Neural progenitor cell (in vitro differentiated cells): ENCODE data around the gene SCG5. TPM values are rescaled to one million over a fixed set of nuclear protein-coding genes. Genes with fewer than 3 reads are reported as not detected.
"Not testable (repeated sequence)": the region's sequence is repeated elsewhere in the genome, so short reads cannot be mapped to it uniquely, and the experiment has no call there.

ENCODE experiments used
- DNase-seq: peaks from one replicate; pipeline ENCODE4 v3.0.0-alpha.2; 2016; ENCODE audit warnings: low spot score
- H2AFZ ChIP-seq: fragments of 200-600 bp; sonication (generic); replicated peaks from 2 replicates; pipeline ENCODE4 v1.6.1; 2016; ENCODE audit warnings: antibody characterized with exemption
- H3F3A ChIP-seq: fragments of 200-600 bp; sonication (generic); 2 replicates; pipeline ENCODE4 v1.6.1; 2016; ENCODE audit warnings: antibody characterized with exemption, low read depth
- H3K27ac ChIP-seq: fragments of 200-600 bp; sonication (generic); 2 replicates; pipeline ENCODE4 v1.5.1; 2016; ENCODE audit warnings: mild to moderate bottlenecking
- H3K27me3 ChIP-seq: fragments of 200-600 bp; sonication (generic); 2 replicates; pipeline ENCODE4 v1.6.1; 2016; ENCODE audit warnings: mild to moderate bottlenecking, moderate library complexity
- H3K36me3 ChIP-seq: fragments of 200-600 bp; sonication (generic); 2 replicates; pipeline ENCODE4 v1.5.1; 2016
- H3K4me1 ChIP-seq: fragments of 200-600 bp; sonication (generic); 2 replicates; pipeline ENCODE4 v1.6.1; 2016; ENCODE audit warnings: mixed run types
- H3K4me2 ChIP-seq: fragments of 200-600 bp; sonication (generic); 2 replicates; pipeline ENCODE4 v1.6.1; 2016
- H3K4me3 ChIP-seq: fragments of 200-600 bp; sonication (generic); 2 replicates; pipeline ENCODE4 v1.5.1; 2016
- H3K79me2 ChIP-seq: fragments of 200-600 bp; sonication (generic); 2 replicates; pipeline ENCODE4 v1.6.1; 2016; ENCODE audit warnings: low read depth
- H3K9ac ChIP-seq: fragments of 200-600 bp; sonication (generic); 2 replicates; pipeline ENCODE4 v1.6.1; 2016
- H3K9me3 ChIP-seq: fragments of 200-600 bp; sonication (generic); 2 replicates; pipeline ENCODE4 v1.5.1; 2016; ENCODE audit warnings: low read depth
- H4K20me1 ChIP-seq: fragments of 200-600 bp; sonication (generic); 2 replicates; pipeline ENCODE4 v1.6.1; 2016; ENCODE audit warnings: low read depth
- H3K27ac Mint-ChIP-seq: 3 replicates; pipeline ENCODE4 v1.8.0; 2021; ENCODE audit warnings: mixed read lengths
- H3K27me3 Mint-ChIP-seq: 2 replicates; pipeline ENCODE4 v1.8.0; 2022; ENCODE audit warnings: low read depth, mild to moderate bottlenecking, inconsistent platforms, moderate library complexity, mixed read lengths; ENCODE audit not compliant: insufficient read depth
- H3K36me3 Mint-ChIP-seq: 3 replicates; pipeline ENCODE4 v1.8.0; 2021; ENCODE audit warnings: mixed read lengths
- H3K4me1 Mint-ChIP-seq: 3 replicates; pipeline ENCODE4 v1.8.0; 2021; ENCODE audit warnings: mixed read lengths
- H3K4me3 Mint-ChIP-seq: 3 replicates; pipeline ENCODE4 v1.8.0; 2021; ENCODE audit warnings: mild to moderate bottlenecking, moderate library complexity, mixed read lengths
- H3K9me3 Mint-ChIP-seq: 3 replicates; pipeline ENCODE4 v1.8.0; 2020; ENCODE audit warnings: mixed read lengths
- CTCF ChIP-seq: fragments of 200-600 bp; sonication (generic); IDR thresholded peaks from 2 replicates; pipeline ENCODE4 v1.5.1; 2017; ENCODE audit warnings: antibody characterized with exemption, mild to moderate bottlenecking
- EZH2 ChIP-seq: fragments of 200-600 bp; sonication (generic); IDR thresholded peaks from 2 replicates; pipeline ENCODE4 v1.6.1; 2017; ENCODE audit warnings: antibody characterized with exemption, mild to moderate bottlenecking, moderate library complexity
- EZH2phosphoT487 ChIP-seq: fragments of 200-600 bp; sonication (generic); IDR thresholded peaks from 2 replicates; pipeline ENCODE4 v1.6.1; 2017; ENCODE audit warnings: antibody characterized with exemption
- total RNA-seq: library from RNA; depleted of rRNA; stranded (reverse); fragments of >200 nt; gene quantifications from 2 replicates; pipeline ENCODE4 v1.2.3, GENCODE V29; 2015; ENCODE audit warnings: low replicate concordance

SCG5 gene
- total RNA-seq, result 69.4 and 101 TPM in 2 replicates

DNA sequence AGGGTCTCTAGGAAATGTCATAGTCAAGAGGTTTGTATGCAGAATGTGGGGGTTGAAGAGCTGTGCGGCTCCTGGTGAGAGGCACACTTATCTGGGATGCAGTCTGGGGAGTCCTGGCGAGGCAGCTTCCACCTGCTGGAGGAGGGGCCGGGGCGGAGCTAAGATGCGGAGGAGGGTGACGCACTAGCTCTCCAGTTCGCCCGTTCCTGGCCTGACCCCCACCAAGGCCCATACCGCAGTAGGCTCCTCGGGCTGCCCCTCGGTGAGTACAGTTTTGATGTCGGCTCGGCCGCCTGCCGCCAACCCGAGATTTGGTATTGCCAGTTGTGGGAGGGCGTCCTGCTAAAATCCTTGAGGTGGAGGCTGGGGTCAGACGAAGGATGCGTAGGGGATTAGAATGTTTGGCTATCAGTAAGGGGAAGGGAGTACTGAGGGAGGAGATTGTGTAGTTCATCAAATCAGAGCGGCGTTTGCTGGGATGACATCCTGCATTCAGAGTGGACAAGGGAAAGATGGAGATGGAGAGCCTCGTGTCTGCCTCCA, at the start of gene SCG5:
Gene SCG5, plus strand, starts transcription at position 194 of the 543 bp plus-strand sequence. CDS start 1,883 bp downstream, outside the sequence.
- Histone ChIP-seq H3K9me3 (no peaks in the 10 kb centered on the region), H4K20me1 (no peaks in the 10 kb centered on the region), H3K4me1 (peaks cover 12% of the 10 kb centered on the region), H3K27me3 (no peaks in the 10 kb centered on the region), H3K9ac (no peak within 1 kb of the TSS), H2AFZ (peak within 1 kb of the TSS; percentile 68), H3K27ac (peak within 1 kb of the TSS; percentile 84), H3K36me3 (peaks cover 13% of the 10 kb centered on the region), H3K4me2 (peak within 1 kb of the TSS; percentile 79), H3K79me2 (peaks cover 11% of the 10 kb centered on the region), H3F3A (peaks cover 45% of the 10 kb centered on the region), H3K4me3 (peak within 1 kb of the TSS; percentile 54)
- Mint-ChIP-seq H3K4me1 (peaks cover 23% of the 10 kb centered on the region), H3K4me3 (peak within 1 kb of the TSS; percentile 77), H3K27me3 (no peaks in the 10 kb centered on the region), H3K27ac (peak within 1 kb of the TSS; percentile 1), H3K9me3 (no peaks in the 10 kb centered on the region), H3K36me3 (peaks cover 13% of the 10 kb centered on the region)
- no peak for TF ChIP-seq EZH2phosphoT487
- no peak for TF ChIP-seq CTCF
- TF ChIP-seq EZH2, result no peak
- peak; percentile 86 for DNase-seq

DNA sequence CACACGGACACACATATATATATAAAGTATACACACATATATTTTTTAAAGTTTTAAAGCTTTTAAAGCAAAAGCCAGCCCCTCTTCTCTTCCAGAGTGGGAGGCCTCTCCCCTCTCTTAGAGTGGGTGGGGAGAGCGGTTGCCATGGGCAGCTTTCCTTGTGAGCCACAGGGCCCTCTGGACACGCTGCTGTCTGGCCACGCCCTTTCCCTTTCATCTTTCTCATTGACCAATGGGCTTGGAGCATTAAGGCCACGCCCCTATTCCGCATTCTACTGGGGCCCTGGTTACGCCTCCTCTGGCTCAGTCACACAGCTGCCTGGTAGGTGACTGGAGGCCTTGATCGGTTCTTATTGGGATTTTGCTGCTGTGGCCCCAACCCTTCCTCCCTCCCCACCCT, 48.4 kb upstream of the SCG5 start, which contains the start of gene GOLGA8N:
Gene GOLGA8N, plus strand, starts transcription at position 306 of the 400 bp plus-strand sequence.
- H3K4me1 ChIP-seq, H3K9ac ChIP-seq, H3K27me3 ChIP-seq, H4K20me1 ChIP-seq, H3F3A ChIP-seq, H3K36me3 Mint-ChIP-seq, H3K9me3 Mint-ChIP-seq, H2AFZ ChIP-seq, H3K4me1 Mint-ChIP-seq, H3K36me3 ChIP-seq, H3K4me3 Mint-ChIP-seq, H3K4me3 ChIP-seq, H3K27me3 Mint-ChIP-seq, H3K79me2 ChIP-seq, H3K27ac ChIP-seq, DNase-seq, H3K27ac Mint-ChIP-seq, H3K4me2 ChIP-seq, H3K9me3 ChIP-seq: not testable (repeated sequence)

GRCh38 chr15:32609518-32609917, 32.0 kb upstream of the SCG5 start:
- not testable (repeated sequence) for H3K36me3 ChIP-seq, H3K27me3 Mint-ChIP-seq, H3K27me3 ChIP-seq, H3K27ac Mint-ChIP-seq, H3K9me3 Mint-ChIP-seq, H2AFZ ChIP-seq, H3K4me1 ChIP-seq, H3K4me3 Mint-ChIP-seq, H3F3A ChIP-seq, H3K4me3 ChIP-seq, H3K36me3 Mint-ChIP-seq, H3K27ac ChIP-seq, H4K20me1 ChIP-seq, H3K9ac ChIP-seq, H3K4me2 ChIP-seq, DNase-seq, H3K9me3 ChIP-seq, H3K79me2 ChIP-seq, H3K4me1 Mint-ChIP-seq

DNA sequence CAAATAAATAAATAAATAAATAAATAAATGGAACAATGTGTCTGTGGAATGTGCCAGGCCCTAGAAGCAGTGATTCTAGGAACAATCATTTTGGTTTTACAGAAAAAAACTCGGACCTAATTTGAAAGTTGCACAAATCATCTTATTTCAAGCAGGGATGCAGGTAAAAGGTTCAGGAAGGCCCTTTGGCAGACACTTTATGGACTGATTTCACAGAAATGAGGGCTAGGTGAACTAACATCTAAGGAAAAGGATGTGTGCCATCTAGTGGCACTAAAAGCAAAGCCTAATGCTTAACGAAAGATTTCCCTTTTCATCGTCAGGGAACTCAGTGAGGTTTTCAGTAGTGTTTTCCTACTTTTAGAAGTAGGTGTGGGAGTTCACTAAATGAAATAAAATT, 30.8 kb upstream of the SCG5 start:
- not testable (repeated sequence) for H3K36me3 Mint-ChIP-seq, H3K4me2 ChIP-seq, H2AFZ ChIP-seq, H3K9ac ChIP-seq, H4K20me1 ChIP-seq, H3K27ac Mint-ChIP-seq, H3K4me1 ChIP-seq, H3K4me1 Mint-ChIP-seq, H3K27me3 Mint-ChIP-seq, H3K27ac ChIP-seq, H3K36me3 ChIP-seq, H3K9me3 ChIP-seq, H3K9me3 Mint-ChIP-seq, H3K4me3 Mint-ChIP-seq, H3K79me2 ChIP-seq, H3K27me3 ChIP-seq, H3K4me3 ChIP-seq, H3F3A ChIP-seq
- DNase-seq, result peak; percentile 31
- peak; percentile 40 for TF ChIP-seq CTCF

GRCh38 chr15:32614712-32615050, 26.8 kb upstream of the SCG5 start:
- H3F3A ChIP-seq, H3K9me3 ChIP-seq, H4K20me1 ChIP-seq, H3K27me3 Mint-ChIP-seq, H3K9me3 Mint-ChIP-seq, H3K4me1 ChIP-seq, H3K36me3 Mint-ChIP-seq, H3K27ac ChIP-seq, DNase-seq, H3K9ac ChIP-seq, H3K27me3 ChIP-seq, H3K36me3 ChIP-seq: not testable (repeated sequence)
- H3K27ac Mint-ChIP-seq, result peak overlapping the region; percentile 98
- Histone ChIP-seq H3K4me3 (peak overlapping the region; percentile 98), H3K4me2 (peak overlapping the region; percentile 97), H2AFZ (peak overlapping the region; percentile 69), H3K79me2 (peaks cover 46% of the 10 kb centered on the region)
- peak overlapping the region; percentile 94 for H3K4me3 Mint-ChIP-seq
- peaks cover 14% of the 10 kb centered on the region for H3K4me1 Mint-ChIP-seq

- peak within 1 kb of the TSS; percentile 97 for H3K4me2 ChIP-seq
- H4K20me1 ChIP-seq, H3K27ac ChIP-seq, H3K27me3 Mint-ChIP-seq, H3K9me3 Mint-ChIP-seq, H3F3A ChIP-seq, H3K9me3 ChIP-seq, H3K36me3 Mint-ChIP-seq, H3K27me3 ChIP-seq, H3K4me1 ChIP-seq, H3K36me3 ChIP-seq: not testable (repeated sequence)
- peak within 1 kb of the TSS; percentile 94 for H3K4me3 Mint-ChIP-seq
- H3K9ac ChIP-seq, result peak within 1 kb of the TSS; percentile 69
- peak; percentile 82 for DNase-seq
- H3K4me3 ChIP-seq, result peak within 1 kb of the TSS; percentile 98
- peak within 1 kb of the TSS; percentile 98 for H3K27ac Mint-ChIP-seq
- peaks cover 51% of the 10 kb centered on the region for H3K79me2 ChIP-seq
- H2AFZ ChIP-seq, result peak within 1 kb of the TSS; percentile 69
- H3K4me1 Mint-ChIP-seq, result peaks cover 14% of the 10 kb centered on the region
Observed at GRCh38 chr15:32615051-32615870, 26.2 kb upstream of the SCG5 start, which contains the start of gene ARHGAP11A. Gene ARHGAP11A, plus strand, starts transcription at chr15:32615504. Its CDS starts 708 bp downstream, at chr15:32616212.
